GM23338 (cell line): ENCODE measurements around the gene METTL17. TPM values are rescaled to one million over a fixed set of nuclear protein-coding genes. Genes with fewer than 3 reads are reported as not detected.
"Not testable (repeated sequence)": the region's sequence is repeated elsewhere in the genome, so short reads cannot be mapped to it uniquely, and the experiment has no call there.

Experiments
- ATAC-seq: fragments of 200-7000 bp; cut with Tn5 transposase; 3 replicates; pipeline ENCODE4 v1.9.1; 2020
- DNase-seq: peaks from one replicate; pipeline ENCODE4 v3.0.0-alpha.2; 2015; ENCODE audit warnings: low spot score
- H2AFZ ChIP-seq: fragments of 200-600 bp; sonication (generic); 2 replicates; pipeline ENCODE4 v1.8.0; 2016; ENCODE audit warnings: antibody characterized with exemption, mild to moderate bottlenecking, moderate library complexity
- H3F3A ChIP-seq: fragments of 200-600 bp; sonication (generic); replicated peaks from 2 replicates; pipeline ENCODE4 v1.8.0; 2017; ENCODE audit warnings: antibody characterized with exemption, mixed run types, low read depth
- H3K27ac ChIP-seq: fragments of 200-600 bp; sonication (generic); 2 replicates; pipeline ENCODE4 v1.6.1; 2016; ENCODE audit warnings: low read depth
- H3K27me3 ChIP-seq: fragments of 200-600 bp; sonication (generic); 2 replicates; pipeline ENCODE4 v1.8.0; 2016; ENCODE audit warnings: mild to moderate bottlenecking, mixed run types, moderate library complexity; ENCODE audit not compliant: insufficient read depth
- H3K36me3 ChIP-seq: fragments of 200-600 bp; sonication (generic); 2 replicates; pipeline ENCODE4 v1.8.0; 2016; ENCODE audit warnings: mild to moderate bottlenecking; ENCODE audit not compliant: insufficient read depth
- H3K4me1 ChIP-seq: fragments of 200-600 bp; sonication (generic); 2 replicates; pipeline ENCODE4 v1.8.0; 2016; ENCODE audit warnings: mild to moderate bottlenecking, moderate library complexity; ENCODE audit not compliant: insufficient read depth
- H3K4me2 ChIP-seq: fragments of 200-600 bp; sonication (generic); 2 replicates; pipeline ENCODE4 v1.7.1; 2017; ENCODE audit warnings: mixed run types
- H3K4me3 ChIP-seq: fragments of 200-600 bp; sonication (generic); 2 replicates; pipeline ENCODE4 v1.6.1; 2016; ENCODE audit warnings: mixed run types
- H3K79me2 ChIP-seq: fragments of 200-600 bp; sonication (generic); replicated peaks from 2 replicates; pipeline ENCODE4 v1.8.0; 2017; ENCODE audit warnings: mild to moderate bottlenecking; ENCODE audit not compliant: insufficient read depth
- H3K9me2 ChIP-seq: fragments of 200-600 bp; sonication (generic); 2 replicates; pipeline ENCODE4 v1.8.0; 2017; ENCODE audit not compliant: insufficient read depth
- H4K20me1 ChIP-seq: fragments of 200-600 bp; sonication (generic); replicated peaks from 2 replicates; pipeline ENCODE4 v1.8.0; 2017; ENCODE audit warnings: mild to moderate bottlenecking; ENCODE audit not compliant: insufficient read depth
- H3K27ac Mint-ChIP-seq: 2 replicates; pipeline ENCODE4 v1.8.0; 2020; ENCODE audit warnings: inconsistent platforms, mild to moderate bottlenecking, moderate library complexity, mixed read lengths
- H3K27me3 Mint-ChIP-seq: 3 replicates; pipeline ENCODE4 v1.8.0; 2022; ENCODE audit warnings: low read depth, mild to moderate bottlenecking, moderate library complexity, mixed read lengths, inconsistent platforms; ENCODE audit not compliant: insufficient read depth, poor library complexity
- H3K36me3 Mint-ChIP-seq: 3 replicates; pipeline ENCODE4 v1.8.0; 2021; ENCODE audit warnings: low read depth, mild to moderate bottlenecking, inconsistent platforms, moderate library complexity, mixed read lengths
- H3K4me1 Mint-ChIP-seq: 3 replicates; pipeline ENCODE4 v1.8.0; 2020; ENCODE audit warnings: mild to moderate bottlenecking, inconsistent platforms, mixed read lengths
- H3K4me3 Mint-ChIP-seq: 3 replicates; pipeline ENCODE4 v1.8.0; 2021; ENCODE audit warnings: moderate library complexity, mild to moderate bottlenecking, inconsistent platforms, mixed read lengths
- H3K9me3 Mint-ChIP-seq: 3 replicates; pipeline ENCODE4 v1.8.0; 2020; ENCODE audit warnings: moderate library complexity, mild to moderate bottlenecking, inconsistent platforms, mixed read lengths
- CREB1 ChIP-seq: fragments of 250-450 bp; sonication (Bioruptor Pico); IDR thresholded peaks from 2 replicates; pipeline ENCODE4 v1.5.0; 2020; ENCODE audit warnings: low read depth, mild to moderate bottlenecking, moderate library complexity
- EZH2 ChIP-seq: fragments of 200-600 bp; sonication (generic); IDR thresholded peaks from one replicate; pipeline ENCODE4 v1.8.0; 2017; ENCODE audit warnings: antibody characterized with exemption, mild to moderate bottlenecking, low read depth; ENCODE audit not compliant: unreplicated experiment
- EZH2phosphoT487 ChIP-seq: fragments of 200-600 bp; sonication (generic); IDR thresholded peaks from one replicate; pipeline ENCODE4 v1.8.1; 2018; ENCODE audit warnings: antibody characterized with exemption; ENCODE audit not compliant: unreplicated experiment
- JUNB ChIP-seq: IDR thresholded peaks from one replicate; pipeline ENCODE4 v1.6.1; 2016; ENCODE audit warnings: antibody characterized with exemption; ENCODE audit not compliant: unreplicated experiment
- NANOG ChIP-seq: IDR thresholded peaks from 2 replicates; pipeline ENCODE4 v1.6.1; 2016; ENCODE audit warnings: antibody characterized with exemption, borderline replicate concordance
- POLR2AphosphoS5 ChIP-seq: IDR thresholded peaks from 2 replicates; pipeline ENCODE4 v1.6.1; 2016; ENCODE audit warnings: antibody characterized with exemption, low read depth
- STAT1 ChIP-seq: IDR thresholded peaks from one replicate; pipeline ENCODE4 v1.6.1; 2016; ENCODE audit warnings: antibody characterized with exemption; ENCODE audit not compliant: unreplicated experiment
- ZNF331 ChIP-seq: fragments of 250-450 bp; sonication (Bioruptor Pico); IDR thresholded peaks from 2 replicates; pipeline ENCODE4 v1.5.0; 2020; ENCODE audit warnings: low read depth, mild to moderate bottlenecking, moderate library complexity
- polyA plus RNA-seq: library from polyadenylated mRNA; unstranded; fragments of >200 nt; fragmentation: Nextera tagmentation; extraction: Ambion mirVana; gene quantifications from 2 replicates; pipeline ENCODE4 v1.2.1, GENCODE V29; 2016
- total RNA-seq: library from RNA; depleted of rRNA; stranded (reverse); fragments of >200 nt; shearing (Covaris generic); gene quantifications from 2 replicates; pipeline ENCODE4 v1.2.3, GENCODE V29; 2014

Gene METTL17
- total and polyA plus RNA-seq, 2 experiments from 2014 or later: 74.9 to 156 TPM

DNA sequence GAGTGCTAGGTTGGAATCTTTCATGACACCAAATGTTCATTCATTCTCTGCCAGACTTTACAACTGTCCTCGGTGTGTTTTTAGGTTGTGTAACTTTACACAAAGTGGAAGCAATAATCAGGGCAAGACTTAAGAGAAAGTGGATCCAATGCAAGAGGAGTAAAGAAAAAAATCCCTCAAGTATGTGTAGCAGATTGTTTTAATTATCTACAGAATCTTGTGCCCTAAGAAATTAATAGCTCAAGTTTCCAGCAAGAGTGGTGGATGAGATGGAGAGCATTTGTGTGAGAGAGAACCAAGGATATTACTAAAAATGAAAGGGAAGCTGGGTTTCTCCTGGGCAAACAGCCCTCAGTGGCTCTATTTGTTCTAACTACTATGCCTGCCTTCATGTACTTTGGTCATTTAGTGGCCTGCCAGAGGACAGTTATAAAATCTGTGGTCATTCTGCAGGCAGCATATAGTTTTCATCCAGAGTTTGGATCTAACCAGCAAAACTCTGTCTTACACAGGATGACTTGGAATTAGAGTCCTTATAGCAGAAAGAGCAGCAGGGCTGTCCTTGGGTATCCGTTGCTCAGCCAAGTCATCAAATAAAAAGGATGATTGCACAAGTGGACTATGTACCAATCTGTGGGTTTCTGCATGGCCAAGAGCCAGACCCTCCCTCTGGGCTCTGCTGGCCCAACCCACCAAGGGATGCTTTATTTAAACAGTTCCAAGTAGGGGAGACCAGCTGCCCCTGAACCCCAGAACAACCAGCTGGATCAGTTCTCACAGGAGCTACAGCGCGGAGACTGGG, 34.8 kb upstream of the METTL17 start, which contains the start of gene RNASE2:
Gene RNASE2, plus strand, starts transcription at position 752 of the 802 bp plus-strand sequence. CDS start 285 bp downstream, outside the sequence.
- not testable (repeated sequence) for H3K27ac Mint-ChIP-seq, H3K27ac ChIP-seq, ATAC-seq, H3K36me3 Mint-ChIP-seq, H3K4me2 ChIP-seq, H3K9me2 ChIP-seq, H3K9me3 Mint-ChIP-seq, H3K4me1 ChIP-seq, H3F3A ChIP-seq, H4K20me1 ChIP-seq, H3K36me3 ChIP-seq, DNase-seq, H3K4me3 Mint-ChIP-seq, H3K4me1 Mint-ChIP-seq, H3K4me3 ChIP-seq, H3K27me3 Mint-ChIP-seq, H2AFZ ChIP-seq, H3K27me3 ChIP-seq, H3K79me2 ChIP-seq

GRCh38 chr14:20955538-20955873, 34.3 kb upstream of the METTL17 start:
- H3K9me2 ChIP-seq, H3K4me1 Mint-ChIP-seq, H3K27me3 Mint-ChIP-seq, H4K20me1 ChIP-seq, H3K36me3 ChIP-seq, H3K4me3 Mint-ChIP-seq, H3F3A ChIP-seq, H3K79me2 ChIP-seq, H3K4me3 ChIP-seq, H3K9me3 Mint-ChIP-seq, DNase-seq, H3K27me3 ChIP-seq, H2AFZ ChIP-seq, H3K27ac ChIP-seq, ATAC-seq, H3K36me3 Mint-ChIP-seq, H3K4me1 ChIP-seq, H3K27ac Mint-ChIP-seq, H3K4me2 ChIP-seq: not testable (repeated sequence)

GRCh38 chr14:20956376-20956976, 33.3 kb upstream of the METTL17 start:
- H3K27me3 Mint-ChIP-seq: peaks cover 2% of the 10 kb centered on the region
- TF ChIP-seq CREB1 (CRISPR knock-in tag) (no peak), EZH2phosphoT487 (no peak), POLR2AphosphoS5 (no peak), ZNF331 (CRISPR knock-in tag) (no peak), NANOG (no peak), STAT1 (no peak), JUNB (no peak), EZH2 (no peak)
- no peak overlapping the region for H3K27ac Mint-ChIP-seq
- Histone ChIP-seq H3K27ac (no peak overlapping the region), H3K9me2 (no peaks in the 10 kb centered on the region), H2AFZ (no peak overlapping the region), H3K4me3 (no peak overlapping the region), H3K79me2 (no peaks in the 10 kb centered on the region), H3K36me3 (no peaks in the 10 kb centered on the region), H4K20me1 (no peaks in the 10 kb centered on the region), H3K4me2 (no peak overlapping the region), H3K4me1 (peaks cover 1% of the 10 kb centered on the region; the same call in 1 of the 2 replicates), H3F3A (no peaks in the 10 kb centered on the region), H3K27me3 (no peaks in the 10 kb centered on the region)
- H3K4me1 Mint-ChIP-seq: peaks cover 10% of the 10 kb centered on the region; the same call in 2 of the 3 replicates
- no peak for ATAC-seq
- no peak for DNase-seq
- H3K36me3 Mint-ChIP-seq: no peaks in the 10 kb centered on the region
- H3K4me3 Mint-ChIP-seq: no peak overlapping the region
- no peaks in the 10 kb centered on the region for H3K9me3 Mint-ChIP-seq

DNA sequence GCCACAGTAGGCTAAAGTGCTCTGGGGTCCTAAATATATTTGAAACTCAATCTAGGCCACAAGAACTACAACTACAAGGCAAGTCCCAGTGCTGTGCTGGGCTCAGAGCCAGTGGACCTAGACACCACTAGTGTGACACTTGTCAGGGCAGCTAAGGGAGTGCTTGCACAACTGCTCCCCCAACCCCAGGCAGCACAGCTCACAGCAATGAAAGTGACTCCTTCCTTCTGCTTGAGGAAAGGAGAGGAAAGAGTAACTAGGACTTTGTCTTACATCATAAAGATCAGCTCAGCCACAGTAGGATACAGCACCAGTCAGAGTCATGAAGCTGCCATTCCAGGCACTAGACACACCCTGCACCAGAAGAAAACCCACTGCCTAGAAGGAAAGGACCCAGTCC, 30.8 kb upstream of the METTL17 start:
- H3K27ac Mint-ChIP-seq, ATAC-seq, H3K9me2 ChIP-seq, H3K4me2 ChIP-seq, H3K27ac ChIP-seq, H4K20me1 ChIP-seq, H3K36me3 Mint-ChIP-seq, H3K79me2 ChIP-seq, H3K4me3 ChIP-seq, H3F3A ChIP-seq, DNase-seq, H2AFZ ChIP-seq, H3K9me3 Mint-ChIP-seq, H3K27me3 ChIP-seq, H3K4me3 Mint-ChIP-seq, H3K4me1 ChIP-seq, H3K36me3 ChIP-seq, H3K27me3 Mint-ChIP-seq: not testable (repeated sequence)
- H3K4me1 Mint-ChIP-seq: peaks cover 17% of the 10 kb centered on the region; the same call in 2 of the 3 replicates
